HepG2 (cell line): ENCODE results near the gene VKORC1. TPM values are rescaled to one million over a fixed set of nuclear protein-coding genes. Genes with fewer than 3 reads are reported as not detected.
A peak's percentile ranks its signal among the peaks of the same experiment; 100 is the strongest.

Source experiments
- ATAC-seq: fragments of 200-7000 bp; cut with Tn5 transposase; 3 replicates; pipeline ENCODE4 v1.9.1; 2020; ENCODE audit warnings: mild to moderate bottlenecking, moderate library complexity
- BruUV-seq: library from RNA; stranded (reverse); fragments of 400-500 nt; replicated peaks from 2 replicates; lab custom pipeline; 2021; lab: Mats Ljungman, UMichigan
- CTCF ChIA-PET: fragments of 300-600 bp; formaldehyde crosslinking; extraction: SDS; loops from one replicate; lab custom pipeline; 2021; ENCODE audit warnings: low total read pairs, inconsistent platforms, low intra/inter-chr PET ratio; lab: Yijun Ruan, JAX
- POLR2A ChIA-PET: fragments of 350-600 bp; sonication (Branson Sonifier 250); formaldehyde crosslinking; loops from one replicate; lab custom pipeline; 2020; ENCODE audit warnings: antibody characterized with exemption, inconsistent platforms; lab: Yijun Ruan, JAX
- DNase-seq: peaks from one replicate; pipeline ENCODE4 v3.0.0-alpha.2; 2015; ENCODE audit warnings: low spot score
- FAIRE-seq: peaks from 3 replicates; lab custom pipeline; 2011; peaks lifted over from hg19 to GRCh38; lab: Jason Lieb, UNC
- H2AFZ ChIP-seq: one replicate; pipeline ENCODE4 v1.6.1; 2011; ENCODE audit warnings: low read length, inconsistent platforms
- H3K27ac ChIP-seq: fragments of 300-600 bp; 3 replicates; pipeline ENCODE4 v1.8.0; 2011; ENCODE audit warnings: mixed run types, mild to moderate bottlenecking, mixed read lengths, low read length, inconsistent platforms; ENCODE audit not compliant: insufficient read depth; ENCODE audit errors: extremely low read length
- H3K27me3 ChIP-seq, 2 experiments: fragments of 200-600 bp in 1 of 2; 2 replicates in 1 of 2; 3 replicates in 1 of 2; pipeline versions ENCODE4 v1.6.0 to v1.8.0; 2011; ENCODE audit warnings: low read length in 2 of 2, mild to moderate bottlenecking in 2 of 2, moderate library complexity in 2 of 2, inconsistent platforms in 1 of 2; ENCODE audit not compliant: insufficient read depth in 2 of 2, control insufficient read depth in 1 of 2
- H3K36me3 ChIP-seq, 2 experiments: fragments of 200-600 bp in 1 of 2; replicated peaks in 1 of 2; 2 replicates in 1 of 2; 3 replicates in 1 of 2; pipeline versions ENCODE4 v1.5.1 to v1.8.0; 2011; ENCODE audit warnings: low read length in 2 of 2, inconsistent platforms in 1 of 2; ENCODE audit not compliant: insufficient read depth in 2 of 2, control insufficient read depth in 1 of 2
- H3K4me1 ChIP-seq: 2 replicates; pipeline ENCODE4 v1.5.1; 2012; ENCODE audit warnings: low read length, inconsistent platforms; ENCODE audit not compliant: insufficient read depth
- H3K4me2 ChIP-seq: 2 replicates; pipeline ENCODE4 v1.6.0; 2011; ENCODE audit warnings: low read depth, low read length, inconsistent platforms
- H3K4me3 ChIP-seq, 3 experiments: fragments of 200-600 bp in 1 of 3; sonication (generic), shearing (Covaris generic) in 1 of 3; replicated peaks in 1 of 3; 2 replicates each; pipeline ENCODE4 v1.5.1; 2011 to 2016; ENCODE audit warnings: low read length in 3 of 3, inconsistent platforms in 2 of 3, low read depth in 2 of 3, mild to moderate bottlenecking in 2 of 3, control low read depth in 1 of 3, mixed read lengths in 1 of 3; ENCODE audit not compliant: insufficient read depth in 1 of 3
- H3K79me2 ChIP-seq: one replicate; pipeline ENCODE4 v1.6.1; 2011; ENCODE audit warnings: low read length, inconsistent platforms; ENCODE audit not compliant: insufficient read depth
- H3K9ac ChIP-seq: 2 replicates; pipeline ENCODE4 v1.6.0; 2011; ENCODE audit warnings: mild to moderate bottlenecking, low read depth, low read length, inconsistent platforms; ENCODE audit not compliant: insufficient read depth
- H3K9me3 ChIP-seq: 2 replicates; pipeline ENCODE4 v1.5.1; 2012; ENCODE audit warnings: mild to moderate bottlenecking, low read length
- H4K20me1 ChIP-seq: 2 replicates; pipeline ENCODE4 v1.6.0; 2011; ENCODE audit warnings: inconsistent platforms, mild to moderate bottlenecking, low read length, moderate library complexity; ENCODE audit not compliant: insufficient read depth
- AGO2 ChIP-seq: fragments of 200-400 bp; formaldehyde crosslinking; optimal IDR thresholded peaks from 2 replicates; pipeline ENCODE3; 2017; ENCODE audit warnings: mild to moderate bottlenecking, low read depth, low read length, moderate library complexity
- CHCHD3 ChIP-seq: sonication (generic); formaldehyde crosslinking; IDR thresholded peaks from 2 replicates; pipeline ENCODE4 v1.8.0; 2022; ENCODE audit warnings: mild to moderate bottlenecking, missing genetic modification reagents, moderate library complexity
- HDAC2 ChIP-seq: sonication (generic); formaldehyde crosslinking; IDR thresholded peaks from 2 replicates; pipeline ENCODE4 v1.4.0; 2020; ENCODE audit warnings: missing genetic modification reagents
- HOXA3 ChIP-seq: sonication (generic); formaldehyde crosslinking; IDR thresholded peaks from 2 replicates; pipeline ENCODE4 v1.5.0; 2020; ENCODE audit warnings: missing genetic modification reagents
- PAF1 ChIP-seq: IDR thresholded peaks from 2 replicates; pipeline ENCODE4 v1.6.1; 2016; ENCODE audit warnings: missing genetic modification reagents, missing compliant biosample characterization
- POLR2A ChIP-seq, 2 experiments: IDR thresholded peaks; 2 replicates each; pipeline ENCODE4 v1.6.1; 2011; ENCODE audit warnings: low read depth in 2 of 2, low read length in 2 of 2, mild to moderate bottlenecking in 1 of 2, moderate library complexity in 1 of 2; ENCODE audit not compliant: insufficient read depth in 1 of 2
- POLR2G ChIP-seq: fragments of 200-400 bp; formaldehyde crosslinking; IDR thresholded peaks from 2 replicates; pipeline ENCODE4 v1.6.1; 2018; ENCODE audit warnings: mild to moderate bottlenecking, low read depth, low read length, moderate library complexity
- RBFOX2 ChIP-seq: fragments of 200-400 bp; formaldehyde crosslinking; IDR thresholded peaks from 2 replicates; pipeline ENCODE4 v1.6.1; 2017; ENCODE audit warnings: low read depth, mild to moderate bottlenecking, low read length
- SIX1 ChIP-seq: sonication (generic); formaldehyde crosslinking; IDR thresholded peaks from 2 replicates; pipeline ENCODE4 v1.4.0; 2020; ENCODE audit warnings: missing genetic modification reagents, borderline replicate concordance
- SUZ12 ChIP-seq: fragments of 150-350 bp; IDR thresholded peaks from 2 replicates; pipeline ENCODE4 v1.6.1; 2014; ENCODE audit warnings: low read depth, low read length
- TCF7 ChIP-seq: sonication (generic); IDR thresholded peaks from 2 replicates; pipeline ENCODE4 v1.6.1; 2016; ENCODE audit warnings: antibody characterized with exemption, low read depth
- ZKSCAN1 ChIP-seq: fragments of 150-350 bp; IDR thresholded peaks from 2 replicates; pipeline ENCODE4 v1.6.1; 2014; ENCODE audit warnings: low read length
- WGBS: methylation state at CpG from one replicate; pipeline ENCODE4 v1.1.6; 2017; ENCODE audit warnings: low lambda C conversion rate; 5-methylcytosine and 5-hydroxymethylcytosine counted together
- in situ Hi-C: cut with HindIII; loops from 2 replicates; pipeline ENCODE4 v1.10.0; 2017; ENCODE audit warnings: low pct_unique_long_range_greater_than_20kb; ENCODE audit not compliant: extremely low pct_ligation_motif_present
- intact Hi-C: fragments of 100-400 bp; cut with micrococcal nuclease; formaldehyde crosslinking; loops from one replicate; pipeline ENCODE4 v1.10.0; 2022; ENCODE audit not compliant: unreplicated experiment
- polyA plus RNA-seq, 8 experiments: library from polyadenylated mRNA; depleted of rRNA in 3 of 8; stranded (reverse) in 7 of 8; unstranded in 1 of 8; fragments of >200 nt; fragmentation: Illumina TruSeq in 4 of 8; extraction: Trizol in 4 of 8; gene quantifications; 2 replicates each; pipeline versions ENCODE4 v1.2.1 to v1.2.3, GENCODE V29; 2011 to 2016; ENCODE audit warnings: low read depth in 4 of 8, missing spikeins in 1 of 8, mixed read lengths in 1 of 8; ENCODE audit not compliant: insufficient read depth in 1 of 8
- total RNA-seq, 5 experiments: library from RNA; depleted of rRNA; stranded (reverse); fragments of >200 nt; fragmentation: Illumina TruSeq; extraction: Trizol; gene quantifications; 2 replicates each; pipeline ENCODE4 v1.2.3, GENCODE V29; 2016; ENCODE audit warnings: low read depth in 1 of 5
- TF ChIP-seq, protein P1 (sequence below): sonication (generic); formaldehyde crosslinking; IDR thresholded peaks from 2 replicates; pipeline ENCODE4 v1.4.0; 2020; ENCODE audit warnings: mild to moderate bottlenecking, low read depth, missing genetic modification reagents

Gene VKORC1
- total and polyA plus RNA-seq, 2 of the 13 experiments (the other 11 are each of a cell fraction or from before 2014, with no cell fraction given) = 141 to 615 TPM

DNA sequence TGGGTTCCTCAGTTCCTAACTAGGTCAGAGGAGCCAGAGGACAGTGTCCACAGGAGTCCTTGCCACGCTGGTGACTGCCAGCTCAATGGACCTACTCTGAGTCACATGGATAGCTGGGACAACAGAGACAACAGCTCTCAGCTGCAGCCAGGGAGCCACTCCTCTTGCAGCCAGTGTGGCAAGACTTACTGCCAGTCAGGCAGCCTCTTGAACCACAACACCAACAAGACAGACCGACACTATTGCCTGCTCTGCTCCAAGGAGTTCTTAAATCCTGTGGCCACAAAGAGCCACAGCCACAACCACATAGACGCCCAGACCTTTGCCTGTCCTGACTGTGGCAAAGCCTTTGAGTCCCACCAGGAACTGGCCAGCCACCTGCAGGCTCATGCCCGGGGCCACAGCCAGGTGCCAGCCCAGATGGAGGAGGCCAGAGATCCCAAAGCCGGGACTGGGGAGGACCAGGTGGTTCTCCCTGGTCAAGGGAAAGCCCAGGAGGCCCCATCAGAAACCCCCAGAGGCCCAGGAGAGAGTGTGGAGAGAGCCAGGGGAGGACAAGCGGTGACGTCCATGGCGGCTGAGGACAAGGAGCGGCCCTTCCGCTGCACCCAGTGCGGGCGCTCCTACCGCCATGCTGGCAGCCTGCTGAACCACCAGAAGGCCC, 13.7 kb downstream of the VKORC1 start:
- Histone ChIP-seq H3K27me3 (no peaks in the 10 kb centered on the region), H3K4me1 (no peaks in the 10 kb centered on the region), H4K20me1 (no peaks in the 10 kb centered on the region), H3K79me2 (peaks cover 6% of the 10 kb centered on the region), H2AFZ (no peak overlapping the region), H3K36me3 (peaks cover 30 to 53% of the 10 kb centered on the region in 2 experiments), H3K4me2 (no peak overlapping the region), H3K9me3 (no peaks in the 10 kb centered on the region), H3K27ac (no peak overlapping the region), H3K4me3 (no peak overlapping the region), H3K9ac (no peak overlapping the region)
- DNase-seq (no peak), ATAC-seq (no peak), FAIRE-seq (no peak)
- 92% methylated on average over 13 of the region's 13 CpGs for WGBS
- TF ChIP-seq SUZ12 (0 out of 2 replicates have a peak, but pooled peaks have one; percentile 0), ZKSCAN1 (no peak), SIX1 (no peak), POLR2G (0 out of 2 replicates have a peak, but pooled peaks have one; percentile 19), HOXA3 (CRISPR knock-in tag) (no peak), CHCHD3 (CRISPR knock-in tag) (0 out of 2 replicates have a peak, but pooled peaks have one; percentile 37), PAF1 (CRISPR knock-in tag) (peak; percentile 19; the same call in 1 of the 2 replicates), POLR2A (IDR thresholded peaks at IDR 0.05; ENCODE audit: insufficient read depth in 1 of 2, low read depth in 2 of 2, low read length in 2 of 2) (peak; percentile 40 to 52; a peak in 3 of 4 replicates)
- BruUV-seq = no TSS peak
- ChIA-PET POLR2A (interaction anchor here (1.1 kb wide), 1 partner anchor 61 kb away, joined by 3 read pairs; no protein-coding TSS in a partner anchor), CTCF (no interaction called here)
- intact Hi-C loops (no loop called here), in situ Hi-C loops (no loop called here)

DNA sequence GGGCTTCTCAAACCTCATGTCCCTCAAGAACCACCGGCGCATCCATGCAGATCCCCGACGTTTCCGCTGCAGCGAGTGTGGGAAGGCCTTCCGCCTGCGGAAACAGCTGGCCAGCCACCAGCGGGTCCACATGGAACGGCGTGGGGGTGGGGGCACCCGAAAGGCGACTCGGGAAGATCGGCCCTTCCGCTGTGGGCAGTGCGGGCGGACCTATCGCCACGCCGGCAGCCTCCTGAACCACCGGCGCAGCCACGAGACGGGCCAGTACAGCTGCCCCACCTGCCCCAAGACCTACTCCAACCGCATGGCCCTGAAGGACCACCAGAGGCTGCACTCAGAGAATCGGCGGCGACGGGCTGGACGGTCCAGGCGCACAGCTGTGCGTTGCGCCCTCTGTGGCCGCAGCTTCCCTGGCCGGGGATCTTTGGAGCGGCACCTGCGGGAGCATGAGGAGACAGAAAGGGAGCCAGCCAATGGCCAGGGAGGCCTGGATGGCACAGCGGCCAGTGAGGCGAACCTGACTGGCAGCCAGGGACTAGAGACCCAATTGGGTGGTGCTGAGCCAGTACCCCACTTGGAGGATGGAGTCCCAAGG, 14.5 kb downstream of the VKORC1 start:
- Histone ChIP-seq H3K4me1 (peaks cover 7% of the 10 kb centered on the region), H3K4me3 (no peak overlapping the region), H2AFZ (no peak overlapping the region), H3K9me3 (no peaks in the 10 kb centered on the region), H3K9ac (no peak overlapping the region), H3K27me3 (no peaks in the 10 kb centered on the region), H3K79me2 (peaks cover 12% of the 10 kb centered on the region), H3K4me2 (no peak overlapping the region), H3K27ac (no peak overlapping the region), H3K36me3 (peaks cover 30 to 53% of the 10 kb centered on the region in 2 experiments), H4K20me1 (no peaks in the 10 kb centered on the region)
- WGBS = 96% methylated on average over 37 of the region's 40 CpGs
- in situ Hi-C loops = no loop called here
- intact Hi-C loops = no loop called here
- DNase-seq (no peak), ATAC-seq (no peak), FAIRE-seq (no peak)
- ChIA-PET CTCF (no interaction called here), POLR2A (interaction anchor here (1.1 kb wide), 1 partner anchor 62 kb away, joined by 3 read pairs; no protein-coding TSS in a partner anchor)
- no TSS peak for BruUV-seq
- TF ChIP-seq TCF7 (no peak), HDAC2 (CRISPR knock-in tag) (no peak), AGO2 (peak; percentile 91), RBFOX2 (peak; percentile 82)
- TF ChIP-seq, protein P1, sequence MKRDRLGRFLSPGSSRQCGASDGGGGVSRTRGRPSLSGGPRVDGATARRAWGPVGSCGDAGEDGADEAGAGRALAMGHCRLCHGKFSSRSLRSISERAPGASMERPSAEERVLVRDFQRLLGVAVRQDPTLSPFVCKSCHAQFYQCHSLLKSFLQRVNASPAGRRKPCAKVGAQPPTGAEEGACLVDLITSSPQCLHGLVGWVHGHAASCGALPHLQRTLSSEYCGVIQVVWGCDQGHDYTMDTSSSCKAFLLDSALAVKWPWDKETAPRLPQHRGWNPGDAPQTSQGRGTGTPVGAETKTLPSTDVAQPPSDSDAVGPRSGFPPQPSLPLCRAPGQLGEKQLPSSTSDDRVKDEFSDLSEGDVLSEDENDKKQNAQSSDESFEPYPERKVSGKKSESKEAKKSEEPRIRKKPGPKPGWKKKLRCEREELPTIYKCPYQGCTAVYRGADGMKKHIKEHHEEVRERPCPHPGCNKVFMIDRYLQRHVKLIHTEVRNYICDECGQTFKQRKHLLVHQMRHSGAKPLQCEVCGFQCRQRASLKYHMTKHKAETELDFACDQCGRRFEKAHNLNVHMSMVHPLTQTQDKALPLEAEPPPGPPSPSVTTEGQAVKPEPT (CRISPR knock-in tag) = no peak
